Activated T-helper 1 cell treated with Interleukin-2 at 50 U/mL for 16 hours (primary cell): ENCODE results near the gene ADCY10.
"Not testable (repeated sequence)": the region's sequence is repeated elsewhere in the genome, so short reads cannot be mapped to it uniquely, and the experiment has no call there.

Experiments
- DNase-seq: peaks from one replicate; pipeline ENCODE4 v3.0.0-alpha.2; 2020; ENCODE audit warnings: low read depth

Gene ADCY10

GRCh38 chr1:167881069-167881468 lies 32.9 kb downstream of the ADCY10 start:
- DNase-seq = no peak

- no peak for DNase-seq
Measured at GRCh38 chr1:167880580-167881021, 33.3 kb downstream of the ADCY10 start.

GRCh38 chr1:167879508-167879907 lies 34.4 kb downstream of the ADCY10 start:
- DNase-seq = no peak

GRCh38 chr1:167878372-167879160 lies 35.4 kb downstream of the ADCY10 start:
- DNase-seq = no peak

GRCh38 chr1:167876597-167877175 lies 37.2 kb downstream of the ADCY10 start:
- DNase-seq = no peak

- no peak for DNase-seq
Measured at GRCh38 chr1:167871331-167871730, 42.6 kb downstream of the ADCY10 start.

GRCh38 chr1:167869157-167870001 lies 44.6 kb downstream of the ADCY10 start:
- not testable (repeated sequence) for DNase-seq

GRCh38 chr1:167866739-167867414 lies 47.1 kb downstream of the ADCY10 start:
- not testable (repeated sequence) for DNase-seq

GRCh38 chr1:167866326-167866725 lies 47.6 kb downstream of the ADCY10 start:
- DNase-seq = not testable (repeated sequence)

GRCh38 chr1:167865804-167866308 lies 48.1 kb downstream of the ADCY10 start:
- not testable (repeated sequence) for DNase-seq

- DNase-seq = not testable (repeated sequence)
Measured at GRCh38 chr1:167865193-167865592, 48.7 kb downstream of the ADCY10 start.

GRCh38 chr1:167864392-167865032 lies 49.4 kb downstream of the ADCY10 start:
- DNase-seq = no peak

- no peak for DNase-seq
Measured at GRCh38 chr1:167863921-167864279, 50.0 kb downstream of the ADCY10 start.

GRCh38 chr1:167863191-167863920 lies 50.6 kb downstream of the ADCY10 start:
- DNase-seq = not testable (repeated sequence)

GRCh38 chr1:167862432-167863076 lies 51.4 kb downstream of the ADCY10 start:
- no peak for DNase-seq

GRCh38 chr1:167861664-167862381 lies 52.1 kb downstream of the ADCY10 start:
- no peak for DNase-seq

GRCh38 chr1:167860231-167860923 lies 53.6 kb downstream of the ADCY10 start:
- DNase-seq = no peak

- no peak for DNase-seq
Measured at GRCh38 chr1:167856711-167857418, 57.1 kb downstream of the ADCY10 start.
